NCI-H128 (cell line): ENCODE measurements around the gene RYR2.

Experiments
- DNase-seq: peaks from one replicate; lab custom pipeline; 2025; ENCODE audit not compliant: unreplicated experiment; lab: John Stamatoyannopoulos, UW

Gene RYR2

GRCh38 chr1:237041795-237042525 lies at the start of gene RYR2:
TSS of gene RYR2 (plus strand) at chr1:237042184. CDS start at chr1:237042522, 338 bp downstream.
- DNase-seq = no peak

- DNase-seq = no peak
Measured at GRCh38 chr1:236992449-236992848, 49.5 kb upstream of the RYR2 start.

- no peak for DNase-seq
Measured at GRCh38 chr1:236994450-236994849, 47.5 kb upstream of the RYR2 start.

- DNase-seq = no peak
Measured at GRCh38 chr1:236997361-236997760, 44.6 kb upstream of the RYR2 start.

GRCh38 chr1:236997882-236998281 lies 44.1 kb upstream of the RYR2 start:
- DNase-seq = no peak

GRCh38 chr1:236998546-236998945 lies 43.4 kb upstream of the RYR2 start:
- DNase-seq = no peak

- DNase-seq = no peak
Measured at GRCh38 chr1:237000191-237000590, 41.8 kb upstream of the RYR2 start.

GRCh38 chr1:237003516-237003915 lies 38.5 kb upstream of the RYR2 start:
- no peak for DNase-seq

GRCh38 chr1:237004116-237004515 lies 37.9 kb upstream of the RYR2 start, which contains the start of gene MT1HL1:
TSS of gene MT1HL1 (minus strand) at chr1:237004441. CDS start at chr1:237004372, 69 bp downstream.
- no peak for DNase-seq

GRCh38 chr1:237005674-237006073 lies 36.3 kb upstream of the RYR2 start:
- no peak for DNase-seq

- DNase-seq = no peak
Measured at GRCh38 chr1:237007147-237007881, 34.7 kb upstream of the RYR2 start.

- no peak for DNase-seq
Measured at GRCh38 chr1:237009611-237010010, 32.4 kb upstream of the RYR2 start.

- DNase-seq = no peak
Measured at GRCh38 chr1:237011432-237011831, 30.6 kb upstream of the RYR2 start.

GRCh38 chr1:237012361-237012760 lies 29.6 kb upstream of the RYR2 start:
- no peak for DNase-seq

- DNase-seq = no peak
Measured at GRCh38 chr1:237012788-237013383, 29.1 kb upstream of the RYR2 start.

- no peak for DNase-seq
Measured at GRCh38 chr1:237013608-237014007, 28.4 kb upstream of the RYR2 start.

GRCh38 chr1:237016626-237017025 lies 25.4 kb upstream of the RYR2 start:
- DNase-seq = no peak

- DNase-seq = no peak
Measured at GRCh38 chr1:237018896-237019295, 23.1 kb upstream of the RYR2 start.

- no peak for DNase-seq
Measured at GRCh38 chr1:237025358-237026074, 16.5 kb upstream of the RYR2 start.

- DNase-seq = no peak
Measured at GRCh38 chr1:237029240-237029639, 12.7 kb upstream of the RYR2 start.

GRCh38 chr1:237029850-237030535 lies 12.0 kb upstream of the RYR2 start:
- no peak for DNase-seq
